Astrocyte (in vitro differentiated cells and primary cell): ENCODE data around the gene PLCD3.

Source experiments
- CTCF ChIP-seq: IDR thresholded peaks from 2 replicates; pipeline ENCODE4 v1.5.1; 2011; ENCODE audit warnings: low read depth, mild to moderate bottlenecking, inconsistent platforms, low read length, moderate library complexity; ENCODE audit not compliant: insufficient read depth
- EZH2 ChIP-seq: IDR thresholded peaks from 2 replicates; pipeline ENCODE4 v1.6.1; 2012; ENCODE audit warnings: mild to moderate bottlenecking, low read length, inconsistent platforms; ENCODE audit not compliant: insufficient read depth

GRCh38 chr17:45129426-45129939 is 2.8 kb downstream of the PLCD3 start:
- no peak for TF ChIP-seq CTCF
- no peak for TF ChIP-seq EZH2
